T-helper 17 cell (primary cell): ENCODE data around the gene ZNF169. TPM values are rescaled to one million over a fixed set of nuclear protein-coding genes. Genes with fewer than 3 reads are reported as not detected.
"Not testable (repeated sequence)": the region's sequence is repeated elsewhere in the genome, so short reads cannot be mapped to it uniquely, and the experiment has no call there.

Source experiments
- ATAC-seq: fragments of 150-1000 bp; cut with Tn5 transposase; 2 replicates; pipeline ENCODE4 v1.10.0; 2021; ENCODE audit warnings: mild to moderate bottlenecking, moderate library complexity
- DNase-seq, 3 donors: peaks; one replicate each; pipeline versions ENCODE4 v3.0.0 to v3.0.0-alpha.2; 2020 to 2021
- H3K9me3 ChIP-seq: one replicate; pipeline ENCODE4 v1.7.0; 2013; ENCODE audit warnings: low read length, mild to moderate bottlenecking; ENCODE audit not compliant: control insufficient read depth, poor library complexity, severe bottlenecking
- H3K27ac Mint-ChIP-seq: one replicate; pipeline ENCODE4 v1.8.0; 2022; ENCODE audit warnings: mild to moderate bottlenecking, moderate library complexity, mixed read lengths
- H3K27me3 Mint-ChIP-seq: one replicate; pipeline ENCODE4 v1.8.0; 2022; ENCODE audit warnings: mixed read lengths
- H3K36me3 Mint-ChIP-seq: one replicate; pipeline ENCODE4 v1.8.0; 2022; ENCODE audit warnings: low read depth, mixed read lengths
- H3K4me1 Mint-ChIP-seq: one replicate; pipeline ENCODE4 v1.8.0; 2022; ENCODE audit warnings: mild to moderate bottlenecking, mixed read lengths
- H3K4me3 Mint-ChIP-seq: one replicate; pipeline ENCODE4 v1.8.0; 2022; ENCODE audit warnings: mild to moderate bottlenecking, moderate library complexity, mixed read lengths
- total RNA-seq, 4 donors: library from RNA in 2 of 4; stranded (reverse) in 2 of 4; gene quantifications; one replicate each; pipeline ENCODE4 v1.2.3 and lab custom pipeline; 2022 to 2026

Gene ZNF169
- total RNA-seq, 2 donors from 2014 or later = 3.4 to 5.3 TPM

DNA sequence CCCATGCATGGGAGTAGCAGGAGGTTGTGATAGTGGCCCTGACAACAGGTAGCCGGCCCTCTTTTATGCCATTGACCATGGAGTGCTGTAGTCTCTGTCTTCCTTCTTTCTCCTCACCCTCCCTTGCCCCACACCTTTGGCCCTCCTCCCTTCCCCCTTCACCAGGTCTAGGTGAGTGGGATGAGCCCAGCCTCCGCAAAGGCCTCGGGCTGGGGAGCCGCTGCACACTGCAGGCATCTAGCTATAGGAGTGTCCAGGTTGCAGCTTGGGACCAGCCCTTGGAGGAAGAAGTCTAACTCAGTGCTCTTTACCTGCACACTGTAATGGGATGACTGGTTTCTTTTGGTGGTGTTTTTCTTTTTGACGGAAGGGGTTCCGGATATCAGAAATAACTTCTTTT, 81.7 kb downstream of the ZNF169 start:
- H3K4me3 Mint-ChIP-seq, H3K4me1 Mint-ChIP-seq, ATAC-seq, H3K36me3 Mint-ChIP-seq, DNase-seq, H3K27ac Mint-ChIP-seq, H3K9me3 ChIP-seq, H3K27me3 Mint-ChIP-seq: not testable (repeated sequence)

DNA sequence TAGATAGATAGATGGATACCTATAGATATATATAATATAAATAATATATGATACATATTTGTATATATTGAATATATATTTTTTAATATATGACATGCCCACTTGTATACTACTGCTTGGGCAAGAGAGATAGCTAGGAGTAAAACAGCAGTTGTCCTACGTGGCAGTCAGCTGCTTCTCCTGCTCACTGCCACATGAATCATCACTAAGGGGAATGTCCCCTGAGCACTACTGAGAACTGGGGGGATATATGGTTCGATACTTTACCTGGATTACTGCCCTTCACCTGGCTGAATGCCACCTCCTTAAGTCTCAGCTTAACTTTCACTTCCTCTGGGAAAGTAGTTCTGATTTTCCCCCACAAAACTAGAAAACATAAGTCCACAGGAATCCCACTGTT, 82.6 kb downstream of the ZNF169 start:
- H3K4me3 Mint-ChIP-seq, H3K4me1 Mint-ChIP-seq, DNase-seq, H3K9me3 ChIP-seq, H3K27ac Mint-ChIP-seq, H3K36me3 Mint-ChIP-seq, ATAC-seq, H3K27me3 Mint-ChIP-seq: not testable (repeated sequence)

DNA sequence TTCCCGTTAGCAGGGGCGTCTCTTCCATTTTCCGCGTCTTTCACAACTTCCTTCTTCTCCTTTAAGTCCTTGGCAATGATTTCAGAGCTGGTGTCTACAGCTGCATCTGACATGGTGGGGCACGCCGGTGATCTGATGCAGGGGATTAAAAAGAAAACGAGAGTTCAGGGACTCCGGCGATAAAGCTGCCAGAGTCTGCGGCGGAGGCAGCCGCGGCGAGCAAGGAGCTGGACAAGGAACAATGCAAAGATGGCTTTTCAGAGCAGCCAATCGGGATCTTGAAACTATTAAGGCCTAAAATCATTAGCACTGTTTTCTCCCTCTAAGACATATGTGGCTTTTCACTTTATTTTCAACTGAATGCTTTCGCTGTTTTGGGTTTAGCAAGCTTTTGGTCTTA, 88.4 kb downstream of the ZNF169 start:
- not testable (repeated sequence) for H3K4me1 Mint-ChIP-seq, ATAC-seq, H3K27ac Mint-ChIP-seq, H3K9me3 ChIP-seq, H3K27me3 Mint-ChIP-seq, DNase-seq, H3K4me3 Mint-ChIP-seq, H3K36me3 Mint-ChIP-seq

DNA sequence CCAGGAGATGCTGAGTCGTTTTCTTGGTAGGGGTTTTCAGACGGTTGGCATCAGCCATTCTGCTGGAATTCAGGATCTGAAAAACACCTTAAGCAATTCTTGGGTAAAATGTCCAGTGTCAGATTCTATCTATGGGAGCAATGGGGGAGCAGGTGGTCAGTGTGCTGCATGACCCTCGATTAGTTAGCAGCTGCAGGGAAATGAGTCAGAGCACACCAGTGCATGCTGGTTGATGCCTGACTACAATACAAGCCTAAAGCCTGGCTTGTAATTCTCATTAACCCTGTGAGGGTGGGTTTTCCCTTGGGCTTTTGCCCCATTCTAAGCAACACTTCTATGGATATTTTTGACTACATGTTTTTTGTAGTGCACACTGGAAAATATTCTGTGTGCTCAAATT, 89.7 kb downstream of the ZNF169 start:
- H3K27ac Mint-ChIP-seq, DNase-seq, H3K4me1 Mint-ChIP-seq, H3K27me3 Mint-ChIP-seq, ATAC-seq, H3K9me3 ChIP-seq, H3K36me3 Mint-ChIP-seq, H3K4me3 Mint-ChIP-seq: not testable (repeated sequence)

Other genes starting within 250 kb of the ZNF169 start
- gene PTPDC1, start 174.8 kb upstream of the ZNF169 start, total RNA-seq = 1 to 10 TPM; 2.4 to 2.8 TPM
- gene NUTM2F, start 69.3 kb downstream of the ZNF169 start, total RNA-seq = not detected